H54 (cell line): ENCODE measurements around the gene B4GALT1.

ENCODE experiments used
- DNase-seq: peaks from one replicate; pipeline ENCODE4 v3.0.0; 2011; ENCODE audit warnings: low spot score, mixed read lengths; ENCODE audit not compliant: insufficient read length
- FAIRE-seq: peaks from 3 replicates; lab custom pipeline; 2011; peaks lifted over from hg19 to GRCh38; lab: Jason Lieb, UNC
- POLR2A ChIP-seq: IDR thresholded peaks from 2 replicates; pipeline ENCODE4 v1.6.1; 2011; ENCODE audit warnings: low read depth, mild to moderate bottlenecking, low read length

Gene B4GALT1

GRCh38 chr9:33133186-33133585, 34.0 kb downstream of the B4GALT1 start:
- no peak for TF ChIP-seq POLR2A
- DNase-seq = no peak
- no peak for FAIRE-seq

GRCh38 chr9:33131790-33132772, 35.1 kb downstream of the B4GALT1 start:
- DNase-seq (peak; percentile 45), FAIRE-seq (peak; percentile 62)
- no peak for TF ChIP-seq POLR2A

DNA sequence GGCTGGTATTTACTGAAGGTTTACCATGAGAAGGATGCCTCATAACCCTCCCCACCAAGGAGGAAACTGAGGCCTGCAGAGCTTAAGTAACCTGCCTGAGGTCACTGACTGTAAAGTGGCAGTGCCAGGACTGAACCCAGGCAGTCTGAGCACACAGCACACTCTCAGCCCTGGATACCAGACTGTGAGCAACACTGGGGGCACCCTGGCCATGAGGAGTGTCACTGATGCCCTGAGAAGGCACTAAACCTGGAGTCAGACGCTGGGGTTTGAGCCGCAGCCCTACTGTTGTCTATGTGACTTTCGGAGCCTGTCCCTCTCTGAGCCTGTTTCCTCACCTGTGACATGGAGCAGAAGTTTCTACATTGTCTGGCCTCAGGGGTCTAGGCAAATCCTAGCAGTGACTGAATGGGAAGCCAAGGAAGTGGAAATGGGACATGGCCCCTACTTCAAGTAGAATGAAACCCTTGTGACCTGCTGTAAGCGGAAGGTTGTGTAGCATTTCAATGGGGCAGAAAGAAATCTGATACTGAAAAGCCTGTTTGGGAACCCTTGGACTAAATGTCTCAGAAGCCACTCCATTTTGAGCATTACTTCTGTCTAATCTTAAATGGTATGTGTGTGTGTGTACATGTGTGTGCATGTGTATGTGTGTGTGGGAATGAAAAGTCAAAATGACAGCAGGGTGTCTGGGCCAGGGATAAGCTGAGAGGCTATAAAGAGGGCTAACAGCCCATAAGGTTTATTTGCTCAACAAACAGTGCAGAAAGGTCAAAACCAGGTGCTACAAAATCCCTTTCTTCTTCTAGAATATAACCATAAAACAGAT, 36.0 kb downstream of the B4GALT1 start:
- DNase-seq = no peak
- TF ChIP-seq POLR2A = no peak

DNA sequence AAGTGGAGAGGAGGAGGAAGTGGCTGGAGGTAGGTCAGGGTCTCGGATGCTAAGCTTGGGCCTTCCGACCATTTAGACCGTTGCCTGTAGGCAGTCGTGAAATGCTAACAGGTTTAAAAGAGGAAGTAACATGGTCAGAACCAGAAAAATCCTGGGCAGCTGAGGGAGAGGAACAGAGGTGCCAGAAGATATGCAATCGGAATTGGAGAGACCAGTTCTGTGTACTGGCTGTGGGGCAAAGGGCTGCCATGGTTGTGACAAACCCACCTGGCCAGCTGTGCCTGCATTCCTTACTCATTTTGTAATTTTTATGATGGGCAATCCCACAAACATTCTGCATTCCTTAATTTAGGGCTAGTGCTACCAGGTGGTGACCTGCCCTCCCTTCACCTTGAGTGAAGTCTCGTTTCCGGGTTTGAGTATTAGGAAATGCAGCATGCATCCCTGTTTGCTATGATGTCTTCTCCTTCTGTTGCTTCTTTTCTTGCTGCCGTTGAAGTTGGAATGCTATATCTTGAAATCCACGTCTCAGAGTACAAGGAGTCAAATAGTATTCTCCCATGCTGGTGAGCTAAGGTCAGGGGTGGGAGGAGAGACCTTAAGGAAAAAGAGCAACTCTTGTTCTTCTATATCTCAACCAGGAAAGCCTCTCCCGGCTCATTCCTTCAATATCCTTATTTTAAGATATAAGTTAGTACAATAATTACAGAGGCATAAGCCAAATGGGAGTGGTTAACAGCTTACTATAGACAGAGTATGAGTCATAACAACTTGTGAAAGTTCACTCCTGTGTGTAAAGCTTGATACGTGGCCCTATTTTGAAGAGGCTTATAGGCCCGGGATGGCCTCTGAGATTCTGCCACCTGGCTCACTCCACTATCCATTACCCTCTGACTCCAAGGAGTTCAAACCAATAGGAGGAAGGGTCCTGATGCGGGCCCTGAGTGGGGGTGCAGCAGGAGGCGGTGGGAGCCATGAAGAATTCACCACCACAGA, 37.0 kb downstream of the B4GALT1 start:
- DNase-seq (peak; percentile 25), FAIRE-seq (no peak)
- TF ChIP-seq POLR2A = no peak

More for the DNA sequence above, 36.0 kb downstream of the B4GALT1 start:
- FAIRE-seq = no peak

GRCh38 chr9:33129251-33129885, 37.8 kb downstream of the B4GALT1 start:
- no peak for FAIRE-seq
- no peak for DNase-seq
- no peak for TF ChIP-seq POLR2A

- DNase-seq (no peak), FAIRE-seq (no peak)
- TF ChIP-seq POLR2A = no peak
These were observed 38.6 kb downstream of the B4GALT1 start for GRCh38 chr9:33128570-33128969.

GRCh38 chr9:33127881-33128280, 39.3 kb downstream of the B4GALT1 start:
- TF ChIP-seq POLR2A = no peak
- FAIRE-seq = no peak
- DNase-seq = no peak

DNA sequence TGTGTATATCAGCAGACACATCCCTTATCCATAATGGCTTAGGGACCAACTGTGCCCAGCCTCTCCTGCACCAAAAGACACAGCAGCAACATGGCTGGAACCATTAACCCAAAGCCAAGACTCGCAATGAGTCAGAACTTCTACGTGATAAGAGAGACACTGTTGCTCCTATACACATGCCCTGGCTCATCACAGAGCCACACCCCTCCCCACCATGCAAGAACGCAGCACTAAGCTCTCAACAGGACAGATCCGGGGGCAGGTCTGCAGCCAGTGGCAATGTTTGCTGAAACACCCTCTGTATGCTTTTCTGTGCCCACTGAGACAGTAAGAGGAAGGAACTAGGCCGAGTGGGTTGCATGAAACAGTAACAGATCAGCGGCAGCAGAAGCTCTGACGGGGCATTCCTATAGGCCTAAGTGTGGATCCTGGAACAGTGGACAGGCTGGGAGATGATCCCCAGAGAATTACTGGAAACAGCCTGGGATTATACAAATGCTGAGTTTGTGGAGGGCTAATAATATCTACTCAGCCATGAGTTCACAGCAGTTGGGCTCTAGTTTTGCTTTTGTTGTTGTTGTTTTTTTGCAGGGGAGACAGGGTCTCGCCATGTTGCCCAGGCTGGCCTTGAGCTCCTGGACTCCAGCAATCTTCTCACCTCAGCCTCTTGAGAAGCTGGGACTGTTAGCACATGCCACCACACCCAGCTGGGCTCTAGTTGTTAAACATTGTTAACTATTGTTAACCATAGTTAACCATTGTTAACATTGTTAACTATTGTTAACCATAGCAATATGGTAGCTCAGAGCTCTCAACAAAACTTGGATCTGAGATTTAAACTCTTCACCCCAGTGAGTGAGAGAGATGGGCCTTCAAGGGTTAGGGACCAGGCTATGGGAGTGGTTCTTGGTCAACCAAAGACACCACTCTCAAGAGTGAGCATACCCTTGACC, 41.0 kb downstream of the B4GALT1 start:
- TF ChIP-seq POLR2A = no peak
- DNase-seq = no peak
- peak; percentile 33 for FAIRE-seq

- TF ChIP-seq POLR2A = no peak
- DNase-seq (no peak), FAIRE-seq (no peak)
These were observed 41.7 kb downstream of the B4GALT1 start for GRCh38 chr9:33125461-33125860.

DNA sequence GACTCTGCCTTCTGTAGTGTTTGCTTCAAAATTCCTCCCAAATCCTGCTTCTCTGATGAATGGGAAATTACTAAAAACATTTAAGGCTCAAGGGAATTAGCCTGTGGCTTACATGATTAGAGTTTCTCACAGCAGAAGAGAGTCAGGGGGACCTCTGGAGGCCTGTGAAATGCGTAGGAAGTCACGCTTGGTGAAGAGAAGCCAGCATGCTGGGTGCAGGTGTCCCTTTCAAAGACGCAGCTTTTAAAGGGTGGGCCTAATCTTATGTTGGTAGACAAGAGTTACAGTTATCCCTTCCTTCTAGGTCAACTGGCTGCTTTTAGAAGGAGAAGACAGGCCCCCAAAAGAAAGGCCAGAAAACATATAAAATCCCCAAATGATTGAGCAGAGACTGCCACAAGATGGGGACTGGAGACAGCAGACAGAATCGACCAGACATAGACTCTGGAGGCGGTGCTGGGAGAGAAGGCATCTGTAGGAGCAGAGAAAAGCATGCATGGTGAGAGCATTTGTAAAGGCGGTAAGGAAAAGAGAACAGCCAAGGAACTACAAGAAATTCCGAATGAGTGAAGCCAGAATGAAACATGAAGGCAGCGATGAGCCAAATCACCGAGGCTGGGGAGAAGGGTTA, 42.3 kb downstream of the B4GALT1 start:
- FAIRE-seq (no peak), DNase-seq (no peak)
- TF ChIP-seq POLR2A = no peak

GRCh38 chr9:33124046-33124445, 43.1 kb downstream of the B4GALT1 start:
- no peak for FAIRE-seq
- DNase-seq = no peak
- TF ChIP-seq POLR2A = no peak
